Measurements from ENCODE around the gene SYNPO.

- no peak for TF ChIP-seq POLR2A (IDR thresholded peaks at IDR 0.05)
- TF ChIP-seq, protein P1, sequence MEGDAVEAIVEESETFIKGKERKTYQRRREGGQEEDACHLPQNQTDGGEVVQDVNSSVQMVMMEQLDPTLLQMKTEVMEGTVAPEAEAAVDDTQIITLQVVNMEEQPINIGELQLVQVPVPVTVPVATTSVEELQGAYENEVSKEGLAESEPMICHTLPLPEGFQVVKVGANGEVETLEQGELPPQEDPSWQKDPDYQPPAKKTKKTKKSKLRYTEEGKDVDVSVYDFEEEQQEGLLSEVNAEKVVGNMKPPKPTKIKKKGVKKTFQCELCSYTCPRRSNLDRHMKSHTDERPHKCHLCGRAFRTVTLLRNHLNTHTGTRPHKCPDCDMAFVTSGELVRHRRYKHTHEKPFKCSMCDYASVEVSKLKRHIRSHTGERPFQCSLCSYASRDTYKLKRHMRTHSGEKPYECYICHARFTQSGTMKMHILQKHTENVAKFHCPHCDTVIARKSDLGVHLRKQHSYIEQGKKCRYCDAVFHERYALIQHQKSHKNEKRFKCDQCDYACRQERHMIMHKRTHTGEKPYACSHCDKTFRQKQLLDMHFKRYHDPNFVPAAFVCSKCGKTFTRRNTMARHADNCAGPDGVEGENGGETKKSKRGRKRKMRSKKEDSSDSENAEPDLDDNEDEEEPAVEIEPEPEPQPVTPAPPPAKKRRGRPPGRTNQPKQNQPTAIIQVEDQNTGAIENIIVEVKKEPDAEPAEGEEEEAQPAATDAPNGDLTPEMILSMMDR (IDR thresholded peaks at IDR 0.05), result no peak
Observed at GRCh38 chr5:150637245-150638052, 3.0 kb upstream of the SYNPO start.

All from transverse colon (tissue), 3 donors.